GM10847 (cell line): ENCODE measurements around the gene JAK1.

Experiments
- POLR2A ChIP-seq: IDR thresholded peaks from 2 replicates; pipeline ENCODE4 v1.6.1; 2011; ENCODE audit not compliant: insufficient read length; ENCODE audit errors: extremely low read depth

The JAK1 gene

DNA sequence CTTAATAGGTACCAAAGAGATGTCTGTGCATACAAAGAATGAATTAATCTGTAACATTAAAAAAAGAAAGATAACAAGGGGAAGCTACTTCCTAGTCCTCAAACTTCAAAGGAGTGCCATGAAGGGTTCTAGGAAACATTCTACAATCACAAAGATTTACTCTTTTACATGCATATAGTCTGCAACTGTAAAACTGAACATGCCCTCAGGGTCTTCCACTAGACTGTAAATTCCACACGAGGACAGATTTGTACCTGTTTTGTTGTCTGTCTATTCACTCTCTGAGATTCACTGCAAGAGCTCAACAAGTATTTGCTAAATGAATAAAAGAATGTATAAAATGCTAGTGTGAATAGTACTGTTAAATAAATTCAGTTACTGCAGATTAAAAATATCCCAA lies 4.4 kb downstream of the JAK1 start:
- TF ChIP-seq POLR2A = no peak

GRCh38 chr1:64960731-64961130 lies 5.6 kb downstream of the JAK1 start:
- TF ChIP-seq POLR2A = no peak

DNA sequence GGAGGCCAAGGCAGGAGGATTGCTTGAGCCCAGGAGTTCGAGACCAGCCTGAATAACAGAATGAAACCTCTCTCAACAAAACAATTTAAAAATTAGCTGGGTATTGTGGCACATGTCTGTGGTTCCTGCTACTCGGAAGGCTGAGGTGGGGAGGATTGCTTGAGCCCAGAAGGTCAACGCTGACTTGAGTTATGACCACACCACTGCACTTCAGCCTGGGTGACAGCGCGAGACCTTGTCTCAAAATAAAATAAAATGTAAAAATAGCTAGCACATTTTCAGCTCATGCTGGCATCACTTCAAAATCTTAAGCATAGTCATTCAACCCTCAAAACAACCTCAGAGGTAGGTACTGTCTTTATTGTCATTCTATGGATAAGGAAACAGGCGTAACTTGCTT lies 6.4 kb downstream of the JAK1 start:
- TF ChIP-seq POLR2A = no peak

GRCh38 chr1:64956733-64957441 lies 9.5 kb downstream of the JAK1 start:
- no peak for TF ChIP-seq POLR2A

GRCh38 chr1:64956010-64956640 lies 10.2 kb downstream of the JAK1 start:
- TF ChIP-seq POLR2A = no peak

GRCh38 chr1:64955097-64956009 lies 11.0 kb downstream of the JAK1 start:
- no peak for TF ChIP-seq POLR2A

GRCh38 chr1:64953241-64953640 lies 13.1 kb downstream of the JAK1 start:
- no peak for TF ChIP-seq POLR2A

DNA sequence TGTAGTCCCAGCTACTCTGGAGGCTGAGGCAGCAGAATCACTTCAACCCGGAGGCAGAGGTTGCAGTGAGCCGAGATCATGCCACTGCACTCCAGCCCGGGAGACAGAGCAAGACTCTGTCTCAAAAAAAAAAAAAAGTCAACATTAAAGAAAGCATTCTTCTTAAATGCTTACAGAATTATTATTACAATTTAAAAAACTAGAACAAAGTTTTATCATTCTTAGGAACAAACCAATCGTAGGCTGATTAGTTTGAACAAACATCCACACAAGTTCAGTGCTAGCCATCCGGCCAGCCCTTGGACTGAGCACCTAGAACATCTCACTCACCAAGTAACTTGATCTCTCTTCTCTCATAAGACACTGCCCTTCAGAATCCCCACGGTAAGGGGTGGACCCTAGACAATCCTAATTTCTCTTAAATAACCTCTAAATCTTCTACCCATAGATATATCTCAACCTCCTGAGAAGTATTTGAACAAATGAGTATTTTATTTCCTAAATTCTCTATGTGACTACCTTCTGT lies 16.0 kb downstream of the JAK1 start:
- no peak for TF ChIP-seq POLR2A

- TF ChIP-seq POLR2A = no peak
These were observed 17.2 kb downstream of the JAK1 start for GRCh38 chr1:64948905-64949833.

DNA sequence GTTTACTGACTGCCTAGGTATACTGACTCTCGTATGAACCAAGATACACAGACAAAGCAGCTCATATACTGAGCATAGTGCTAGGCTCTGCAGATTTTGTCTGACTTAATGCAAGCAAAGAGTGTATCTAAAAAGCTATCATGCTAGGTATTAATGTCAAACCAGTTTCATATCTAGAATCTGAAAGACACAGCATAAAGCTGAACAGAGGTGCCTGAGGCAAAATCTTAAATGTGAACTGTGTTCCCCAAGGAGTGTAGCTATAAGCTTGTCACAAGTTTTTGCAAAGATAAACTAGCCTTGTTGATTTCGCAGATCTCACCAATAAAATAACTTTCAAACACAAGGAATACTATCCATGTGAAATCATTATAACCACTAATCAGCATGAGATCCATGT lies 18.1 kb downstream of the JAK1 start:
- TF ChIP-seq POLR2A = no peak

DNA sequence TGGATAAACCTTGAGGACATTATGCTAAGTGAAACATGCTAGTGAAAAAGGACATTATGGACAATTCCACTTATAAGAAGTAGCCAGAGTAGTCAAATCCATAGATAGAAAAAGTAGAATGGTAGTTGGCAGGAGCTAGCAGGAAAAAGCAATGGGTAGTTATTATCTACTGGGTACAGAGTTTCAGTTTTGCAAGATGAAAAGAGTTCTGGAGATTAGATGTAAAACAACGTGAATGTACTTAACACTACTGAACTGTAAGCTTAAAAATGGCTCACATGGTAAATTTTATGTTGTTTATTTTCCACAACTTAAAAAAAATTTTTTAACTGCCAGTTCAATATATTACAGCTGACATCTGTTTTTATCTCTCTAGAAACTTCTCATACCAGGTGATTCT lies 19.4 kb downstream of the JAK1 start:
- TF ChIP-seq POLR2A = no peak

DNA sequence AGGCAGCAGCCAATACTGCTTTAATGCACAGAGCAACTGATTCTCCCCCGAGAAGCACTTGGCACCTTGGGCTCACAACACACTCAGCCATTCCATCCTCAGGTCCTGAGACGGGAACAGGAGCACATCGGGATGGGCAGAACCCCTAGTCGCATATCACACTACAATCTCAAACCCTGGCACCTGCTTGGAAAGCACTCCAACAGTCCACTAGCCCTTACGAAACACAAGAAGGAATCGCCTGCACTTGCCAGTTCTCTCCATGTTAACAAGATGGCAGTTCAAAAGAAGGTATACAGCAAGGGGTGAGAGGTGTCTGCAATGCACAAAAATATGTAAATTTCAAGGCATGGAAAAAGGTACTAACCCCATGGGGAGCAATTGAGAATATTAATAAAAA lies 21.4 kb downstream of the JAK1 start:
- TF ChIP-seq POLR2A = no peak

DNA sequence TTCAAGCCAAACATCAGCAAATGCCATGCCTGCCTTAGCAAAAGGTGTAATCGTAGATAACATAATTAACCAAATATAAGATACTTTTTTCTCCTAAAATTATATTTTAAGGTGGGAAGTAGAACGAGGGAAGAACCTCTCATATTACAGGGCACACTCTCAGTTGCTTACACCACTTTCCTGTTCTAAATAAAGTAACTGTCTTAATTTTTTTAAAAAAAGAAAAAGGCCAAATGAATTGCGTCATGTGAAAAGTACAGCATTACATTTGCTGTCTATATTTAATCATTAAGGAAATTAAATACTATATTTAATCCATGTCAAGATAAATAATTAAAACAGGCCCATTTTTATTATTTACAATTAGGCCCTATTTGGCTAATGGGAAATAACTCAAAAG lies 23.7 kb downstream of the JAK1 start:
- TF ChIP-seq POLR2A = no peak

DNA sequence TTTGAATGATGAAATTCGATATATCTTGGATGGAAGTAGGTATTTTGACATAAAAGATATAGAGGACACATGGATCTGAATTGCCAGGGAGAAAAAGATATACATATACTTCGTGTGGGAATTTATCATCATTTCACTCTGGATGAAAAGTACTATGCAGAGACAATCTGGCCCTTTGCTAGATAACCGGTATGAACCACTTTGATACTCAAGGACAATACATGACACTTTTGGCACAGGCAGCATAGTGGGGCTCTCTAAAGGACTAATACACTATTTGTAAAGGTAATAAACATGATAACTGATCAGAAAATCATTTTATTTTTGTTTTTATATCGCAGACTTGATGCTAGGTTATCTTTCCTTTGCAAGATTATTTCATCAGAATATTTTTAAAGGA lies 24.2 kb downstream of the JAK1 start:
- TF ChIP-seq POLR2A = no peak
